ENCODE results near the gene ITM2B. TPM values are rescaled to one million over a fixed set of nuclear protein-coding genes. Genes with fewer than 3 reads are reported as not detected.
"Not testable (repeated sequence)": the region's sequence is repeated elsewhere in the genome, so short reads cannot be mapped to it uniquely, and the experiment has no call there.

The ITM2B gene
- total RNA-seq, 1 experiment from 2014 or later: 47.3 TPM

DNA sequence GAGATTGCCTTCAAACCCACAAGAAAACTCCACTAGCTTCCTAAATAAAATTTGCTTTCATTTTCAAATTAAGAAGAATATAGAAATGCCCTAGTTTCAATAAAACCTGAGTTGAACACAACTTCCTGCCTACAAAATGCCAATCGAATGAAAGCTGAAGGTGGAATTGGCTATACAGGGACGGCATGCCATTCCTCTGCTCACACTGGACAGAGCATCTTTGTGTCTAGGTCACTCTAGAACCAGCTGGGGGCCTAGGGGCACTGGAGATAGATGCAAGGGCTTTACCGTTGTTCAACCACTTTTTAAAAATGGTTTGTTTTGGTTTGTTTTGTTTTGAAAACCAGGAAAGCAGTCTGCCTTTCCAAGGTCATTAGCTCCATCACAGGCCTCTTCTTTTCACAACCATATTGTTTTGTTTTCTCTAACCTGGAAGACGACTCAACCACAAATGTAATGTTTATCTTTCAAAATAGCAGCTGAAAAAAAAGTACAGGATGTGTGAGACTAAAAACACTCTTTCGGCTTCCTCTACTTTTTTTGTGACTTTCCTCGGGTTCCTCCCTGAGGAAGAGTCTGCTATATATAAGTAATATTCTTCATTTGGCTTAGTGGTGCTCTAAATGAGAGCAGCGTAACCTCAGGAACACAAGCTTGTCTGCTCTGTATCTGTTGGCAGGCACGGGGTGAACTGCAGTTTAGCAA is 11.9 kb upstream of the ITM2B start:
- Histone ChIP-seq H3K9me3 (no peaks in the 10 kb centered on the region), H3K27me3 (no peaks in the 10 kb centered on the region), H3K4me3 (no peak overlapping the region), H3K36me3 (no peaks in the 10 kb centered on the region)
- no peak for DNase-seq

DNA sequence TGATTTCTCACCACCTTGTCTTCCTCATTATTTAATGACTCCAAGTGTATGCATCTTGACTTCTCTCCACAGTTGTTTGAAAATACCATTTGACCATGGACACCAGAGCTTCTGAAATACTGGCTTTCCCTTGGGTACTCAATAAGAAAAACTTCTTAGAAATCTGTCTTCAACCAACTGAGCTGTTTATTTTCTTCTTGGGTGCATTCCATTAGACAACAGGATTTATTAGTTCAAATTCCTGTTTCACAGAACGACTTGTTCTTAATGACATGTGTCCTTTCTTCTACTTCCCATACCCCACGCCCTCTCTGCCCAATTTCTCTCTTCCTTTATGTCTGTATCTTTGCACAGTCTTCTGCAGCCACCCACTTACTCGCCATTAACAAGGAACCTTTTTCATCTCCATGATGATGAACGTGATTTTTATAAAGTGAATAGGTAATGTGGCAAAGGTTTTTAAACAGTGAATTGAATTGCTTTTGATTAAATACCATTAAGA is 11.3 kb upstream of the ITM2B start:
- DNase-seq: no peak
- Histone ChIP-seq H3K27me3 (no peaks in the 10 kb centered on the region), H3K9me3 (no peaks in the 10 kb centered on the region), H3K36me3 (no peaks in the 10 kb centered on the region), H3K4me3 (no peak overlapping the region)

DNA sequence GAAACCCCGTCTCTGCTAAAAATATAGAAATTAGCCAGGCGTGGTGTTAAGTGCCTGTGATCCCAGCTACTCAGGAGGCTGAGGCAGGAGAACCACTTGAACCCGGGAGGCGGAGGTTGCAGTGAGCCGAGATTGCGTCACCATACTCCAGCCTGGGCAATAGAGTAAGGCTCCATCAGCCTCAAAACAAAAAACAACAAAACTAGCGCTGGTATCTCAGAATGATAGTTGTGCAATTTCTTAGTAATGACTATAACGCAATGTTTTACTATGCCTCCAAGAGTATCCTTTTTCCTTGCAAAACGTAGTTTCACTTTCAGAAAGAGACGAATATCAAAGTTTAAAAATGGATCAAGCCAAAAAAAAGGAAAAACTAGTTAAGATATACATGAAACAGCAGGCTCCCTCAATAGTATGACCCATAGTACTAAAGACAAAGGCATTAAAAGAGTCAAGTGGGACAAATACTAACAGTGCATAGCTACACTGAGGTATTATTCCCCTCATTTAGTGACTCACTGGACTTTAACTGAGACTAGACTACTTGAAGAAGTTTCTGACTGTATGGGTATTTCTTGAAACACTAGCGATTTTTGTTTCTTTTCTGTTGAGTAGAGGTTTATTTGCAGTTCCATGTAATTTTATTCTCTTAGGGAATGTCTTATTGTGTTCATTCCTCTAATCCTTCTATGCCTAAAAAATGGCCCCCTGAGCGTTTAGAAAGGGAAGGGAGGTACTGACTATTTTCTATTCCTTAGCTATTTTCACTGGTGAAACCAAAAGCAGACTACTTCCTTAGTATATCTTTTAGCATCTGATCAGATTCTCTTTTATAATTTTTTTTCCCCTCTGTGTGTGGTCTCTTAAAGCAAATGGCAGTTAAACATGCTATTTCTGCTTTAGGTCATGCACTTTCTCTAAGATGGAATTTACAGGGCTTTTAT is 10.4 kb upstream of the ITM2B start:
- H3K36me3 ChIP-seq: no peaks in the 10 kb centered on the region
- H3K9me3 ChIP-seq: no peaks in the 10 kb centered on the region
- DNase-seq: peak; percentile 13
- no peaks in the 10 kb centered on the region for H3K27me3 ChIP-seq
- H3K4me3 ChIP-seq: peak overlapping the region; percentile 45

DNA sequence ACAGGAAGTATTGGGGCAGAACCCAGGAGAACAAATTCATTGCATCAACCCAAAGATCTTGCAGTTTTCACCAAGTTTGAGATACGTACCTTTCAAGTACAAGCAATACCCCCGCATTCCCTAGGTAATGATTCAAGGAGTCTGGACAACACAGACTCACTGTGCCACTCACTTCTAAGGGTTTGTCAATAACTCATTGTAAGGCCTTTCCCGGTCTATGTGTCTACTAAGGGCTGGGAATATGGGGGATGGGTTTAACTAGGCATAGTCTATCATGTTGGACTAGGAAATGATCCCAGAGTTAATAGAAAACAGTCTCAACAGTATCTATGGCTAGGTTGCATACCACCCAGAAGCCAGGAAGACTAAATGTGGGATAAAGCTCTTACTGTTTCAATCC is 8.3 kb upstream of the ITM2B start:
- Histone ChIP-seq H3K4me3 (no peak overlapping the region), H3K27me3 (no peaks in the 10 kb centered on the region), H3K36me3 (no peaks in the 10 kb centered on the region), H3K9me3 (no peaks in the 10 kb centered on the region)
- DNase-seq: no peak

DNA sequence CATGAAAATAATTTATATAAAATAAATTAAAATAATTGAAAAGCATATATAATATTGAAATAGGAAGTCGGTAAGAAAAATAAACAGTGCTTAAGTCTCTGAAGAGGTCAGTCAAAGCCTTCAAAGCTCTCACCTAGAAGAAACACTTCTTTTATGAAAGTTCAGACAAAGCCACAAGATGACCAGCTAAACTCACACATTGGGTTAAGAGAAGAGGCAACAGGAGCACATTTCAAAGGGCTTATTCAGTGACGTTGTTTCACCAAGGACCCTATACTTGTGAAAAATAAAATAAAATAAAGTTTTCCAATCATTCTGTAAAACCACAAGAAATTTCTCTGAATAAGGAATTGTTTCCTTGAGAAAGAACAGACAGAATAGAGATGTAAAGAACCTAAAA is 2.5 kb upstream of the ITM2B start:
- H3K27me3 ChIP-seq: no peaks in the 10 kb centered on the region
- H3K9me3 ChIP-seq: no peaks in the 10 kb centered on the region
- no peak for DNase-seq
- H3K4me3 ChIP-seq: no peak overlapping the region
- no peaks in the 10 kb centered on the region for H3K36me3 ChIP-seq

DNA sequence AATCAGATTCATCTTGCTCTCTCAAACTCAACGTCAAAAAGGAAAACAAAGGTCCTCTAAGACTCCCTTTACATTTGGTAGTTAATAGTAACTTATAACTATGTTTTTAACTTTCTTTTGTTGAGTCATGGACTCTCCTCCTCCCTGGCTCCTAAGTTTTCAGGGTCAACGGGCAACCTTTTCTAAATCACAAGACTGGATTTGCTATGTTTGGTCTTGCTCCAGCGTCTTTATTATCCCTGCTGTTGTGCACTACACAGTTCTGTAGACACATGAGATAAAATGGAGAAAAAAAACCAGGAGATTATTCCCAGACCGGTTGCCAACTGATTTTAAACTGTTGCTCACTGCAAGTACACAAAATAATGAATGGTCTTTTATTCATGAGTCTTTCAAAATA is 1.9 kb upstream of the ITM2B start:
- no peaks in the 10 kb centered on the region for H3K36me3 ChIP-seq
- H3K27me3 ChIP-seq: no peaks in the 10 kb centered on the region
- H3K4me3 ChIP-seq: no peak overlapping the region
- DNase-seq: no peak
- H3K9me3 ChIP-seq: no peaks in the 10 kb centered on the region

DNA sequence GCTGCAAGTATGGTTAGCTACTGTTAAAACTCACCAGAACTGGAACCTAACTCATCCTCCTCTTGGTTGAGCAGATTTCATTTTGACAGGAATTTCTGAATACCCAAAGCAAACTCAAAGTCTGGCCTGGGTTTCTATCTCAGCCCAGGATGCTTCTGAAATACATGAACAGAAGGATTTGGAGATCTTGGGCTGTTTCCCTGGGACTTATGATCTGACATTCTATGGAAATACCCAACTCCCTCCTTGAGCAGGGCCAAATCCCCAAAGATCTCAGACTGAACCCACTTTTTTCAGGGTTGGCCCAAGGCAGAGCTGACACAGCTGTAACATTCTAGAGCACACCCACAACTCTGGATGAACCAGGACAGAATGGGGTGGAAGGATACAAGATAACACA is 1.1 kb upstream of the ITM2B start:
- Histone ChIP-seq H3K9me3 (no peaks in the 10 kb centered on the region), H3K4me3 (no peak overlapping the region), H3K36me3 (no peaks in the 10 kb centered on the region), H3K27me3 (no peaks in the 10 kb centered on the region)
- no peak for DNase-seq

DNA sequence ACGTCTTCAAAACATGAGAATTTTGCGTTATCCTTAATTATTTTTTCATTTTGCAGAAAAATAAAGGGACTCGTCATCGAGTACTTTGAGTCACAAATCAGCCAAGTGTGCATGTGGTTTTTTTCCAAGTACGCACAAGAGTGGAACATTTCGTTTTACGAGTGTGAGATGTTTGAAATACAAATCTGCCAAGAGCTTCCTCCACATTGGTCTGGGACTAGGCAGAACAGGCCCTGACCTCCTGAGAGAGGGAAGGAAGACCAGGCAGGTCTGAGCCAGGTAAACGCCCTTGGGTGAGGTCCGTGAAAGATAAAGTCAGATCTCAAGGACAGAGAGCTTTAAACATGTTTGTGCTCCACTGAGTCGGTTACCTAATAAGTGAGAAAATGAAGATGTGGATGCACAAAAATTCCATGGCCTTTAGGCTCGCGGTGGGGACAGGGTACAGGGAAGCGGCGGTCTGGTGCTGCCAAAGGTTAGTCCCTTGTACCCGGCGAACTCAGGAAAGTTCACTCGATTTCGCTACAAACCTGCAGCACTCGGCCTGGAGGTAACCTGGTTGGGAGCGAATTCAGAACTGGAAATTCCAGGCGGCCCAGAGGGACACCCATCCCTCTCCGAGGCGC is 473 bp upstream of the ITM2B start:
- H3K27me3 ChIP-seq: no peaks in the 10 kb centered on the region
- DNase-seq: no peak
- H3K4me3 ChIP-seq: peak overlapping the region; percentile 87
- no peaks in the 10 kb centered on the region for H3K9me3 ChIP-seq
- H3K36me3 ChIP-seq: no peaks in the 10 kb centered on the region

DNA sequence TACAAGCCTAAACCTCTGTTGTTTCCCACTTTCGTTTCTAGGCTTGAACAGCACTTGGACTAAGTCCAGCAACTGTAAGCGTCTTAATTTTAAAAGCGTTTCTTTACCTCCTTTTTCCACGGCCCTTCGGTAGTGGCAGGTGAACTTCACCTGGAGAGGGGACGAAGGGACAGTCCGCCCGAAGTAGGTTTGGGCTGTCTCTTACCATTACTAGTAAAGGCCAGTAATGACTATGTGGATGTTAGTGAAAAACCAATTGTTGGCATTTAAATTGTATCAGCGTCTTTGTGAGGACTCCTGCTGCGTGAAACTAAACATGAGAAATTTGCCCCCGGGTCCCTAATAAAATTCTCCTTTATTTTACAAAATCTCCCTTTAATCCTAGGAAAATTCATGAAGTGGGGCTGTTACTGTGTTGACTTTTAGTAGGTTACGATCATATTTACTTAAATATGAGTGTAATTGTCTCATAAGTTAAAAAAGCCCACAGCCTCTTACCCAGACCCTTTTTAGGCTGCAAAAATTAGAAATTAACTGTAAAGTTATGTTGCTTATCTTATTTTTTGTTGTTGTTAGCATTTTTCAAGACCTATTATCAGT is 983 bp downstream of the ITM2B start:
- Histone ChIP-seq H3K27me3 (no peaks in the 10 kb centered on the region), H3K4me3 (peak overlapping the region; percentile 87), H3K36me3 (no peaks in the 10 kb centered on the region; the same call in 1 of the 2 replicates), H3K9me3 (no peaks in the 10 kb centered on the region)
- DNase-seq: no peak

DNA sequence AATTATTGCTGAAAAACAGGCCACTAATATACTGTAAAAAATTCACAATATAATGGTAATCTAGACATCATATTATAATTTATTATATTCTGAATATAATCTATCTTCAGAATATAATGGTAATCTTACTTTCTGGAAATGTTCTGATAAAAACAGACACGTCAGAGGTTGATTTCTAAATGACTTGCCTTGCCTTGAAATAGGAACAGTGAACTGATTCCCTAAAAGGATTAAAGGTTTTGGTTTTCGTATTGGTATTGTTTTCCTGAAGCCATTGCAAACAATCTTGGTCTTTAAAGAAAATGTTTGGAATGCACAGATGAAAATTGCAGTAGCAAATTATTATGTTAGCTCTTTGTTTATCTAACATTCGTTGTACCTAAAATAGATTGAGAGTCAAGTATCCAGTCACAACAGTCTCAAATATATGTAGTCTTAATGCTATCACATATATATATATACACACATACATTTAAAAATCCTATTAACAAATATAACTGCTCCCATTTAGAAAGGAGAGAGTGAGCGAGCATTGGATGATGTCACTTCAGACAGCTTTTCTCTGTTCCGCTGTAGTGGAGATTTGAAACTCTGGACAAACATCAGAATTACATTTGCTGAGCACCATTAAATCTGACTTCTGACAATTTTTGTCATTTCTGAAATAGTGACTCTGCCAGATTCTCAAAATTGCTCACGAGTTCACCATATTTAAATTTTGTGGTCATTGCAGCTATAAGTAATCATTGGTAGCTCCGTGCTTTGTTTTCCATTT is 1.7 kb downstream of the ITM2B start:
- H3K4me3 ChIP-seq: peak overlapping the region; percentile 87
- DNase-seq: no peak
- H3K36me3 ChIP-seq: peaks cover 4% of the 10 kb centered on the region; the same call in 1 of the 2 replicates
- no peaks in the 10 kb centered on the region for H3K27me3 ChIP-seq
- H3K9me3 ChIP-seq: no peaks in the 10 kb centered on the region

DNA sequence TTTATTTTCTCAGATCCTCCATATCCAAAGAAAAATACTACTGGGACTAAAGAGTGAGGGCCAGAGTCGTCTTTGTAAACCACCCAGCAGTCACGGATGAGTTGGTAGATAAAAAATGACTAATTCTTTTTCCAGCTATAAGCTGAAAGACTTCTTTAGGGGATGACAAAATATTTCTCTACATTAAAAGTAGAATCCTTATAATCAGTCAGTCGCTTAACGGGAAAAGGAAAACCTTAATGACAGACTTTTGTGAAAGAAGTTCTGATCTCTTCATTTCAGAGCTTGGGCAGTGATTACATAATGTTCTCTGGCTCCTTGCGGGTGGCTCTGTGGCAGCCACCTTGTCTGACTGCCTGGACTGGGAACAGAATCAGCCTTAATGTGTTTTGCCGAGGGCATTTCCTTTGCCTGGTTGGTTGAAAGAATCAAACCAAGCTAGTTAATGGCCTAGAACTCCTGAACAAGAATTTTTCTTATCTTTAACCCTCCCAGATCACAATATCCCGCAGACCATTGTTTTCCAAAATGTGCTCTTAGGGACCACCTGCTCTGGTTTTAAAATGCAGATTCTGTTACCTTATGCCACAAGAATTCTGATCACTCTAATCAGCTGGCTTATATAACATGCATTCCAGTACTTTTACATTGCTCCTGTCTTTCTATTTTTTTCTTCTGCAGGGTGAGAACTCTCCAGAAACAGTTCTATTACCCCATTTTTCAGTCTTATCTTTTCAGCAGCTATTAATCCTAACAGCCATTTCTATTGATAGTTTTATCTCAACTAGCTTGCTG is 2.5 kb downstream of the ITM2B start:
- Histone ChIP-seq H3K9me3 (no peaks in the 10 kb centered on the region), H3K36me3 (peaks cover 4% of the 10 kb centered on the region; the same call in 1 of the 2 replicates), H3K27me3 (no peaks in the 10 kb centered on the region), H3K4me3 (peak overlapping the region; percentile 87)
- peak; percentile 19 for DNase-seq

DNA sequence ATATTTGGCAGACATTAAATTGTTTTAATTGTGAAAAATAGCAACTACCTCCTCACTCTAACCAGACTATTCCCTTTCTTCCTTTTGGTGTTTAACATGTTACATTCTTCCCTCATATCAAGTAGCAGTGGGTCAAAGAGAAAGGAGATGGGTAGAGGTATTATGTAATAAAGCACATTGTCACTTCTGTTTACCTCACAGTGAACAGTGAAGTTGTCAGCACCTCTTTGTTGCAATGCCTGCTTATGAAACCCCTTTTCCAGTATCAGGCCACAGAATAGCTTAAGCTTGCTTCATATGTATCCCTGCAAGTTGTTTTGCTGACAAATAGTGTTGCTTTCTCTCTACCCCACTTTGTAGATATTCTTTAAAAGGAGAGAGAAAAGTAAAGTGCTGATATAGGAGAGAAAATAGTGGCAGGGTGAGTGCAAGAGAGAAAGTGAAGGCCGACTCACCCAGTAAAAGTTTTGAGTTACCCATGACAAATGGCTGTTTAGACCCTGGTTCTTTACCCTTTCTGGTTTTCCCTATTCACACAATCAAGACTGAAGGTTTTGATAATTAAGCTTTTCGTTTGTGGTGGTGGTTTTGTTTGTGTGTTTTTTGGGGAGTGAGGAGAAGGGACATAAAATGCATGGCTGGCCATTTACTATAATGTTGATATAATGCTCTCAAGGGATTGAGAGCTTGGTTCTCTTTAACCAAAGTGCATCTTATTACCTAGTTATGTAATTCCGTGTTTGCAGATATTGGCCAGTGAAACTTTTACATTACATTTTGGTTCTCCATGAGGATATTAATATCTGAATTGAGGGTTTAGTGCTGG is 3.7 kb downstream of the ITM2B start:
- no peaks in the 10 kb centered on the region for H3K9me3 ChIP-seq
- peaks cover 4% of the 10 kb centered on the region; the same call in 1 of the 2 replicates for H3K36me3 ChIP-seq
- no peaks in the 10 kb centered on the region for H3K27me3 ChIP-seq
- H3K4me3 ChIP-seq: no peak overlapping the region
- DNase-seq: no peak

DNA sequence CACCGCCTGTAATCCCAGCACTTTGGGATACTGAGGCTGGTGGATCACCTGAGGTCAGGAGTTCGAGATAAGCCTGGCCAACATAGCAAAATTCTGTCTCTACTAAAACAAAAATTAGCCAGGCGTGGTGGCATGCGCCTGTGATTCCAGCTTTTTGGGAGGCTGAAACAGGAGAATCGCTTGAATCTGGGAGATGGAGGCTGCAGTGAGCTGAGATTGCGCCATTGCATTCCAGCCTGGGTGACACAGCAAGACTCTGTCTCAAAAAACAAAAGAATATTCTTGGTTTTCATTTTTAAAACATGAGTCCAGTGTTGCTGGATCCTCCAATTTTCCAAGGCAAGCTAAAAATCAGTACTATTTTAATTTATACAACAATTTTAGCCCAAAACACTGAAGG is 6.4 kb downstream of the ITM2B start:
- not testable (repeated sequence) for H3K9me3 ChIP-seq, H3K27me3 ChIP-seq, DNase-seq, H3K36me3 ChIP-seq, H3K4me3 ChIP-seq

DNA sequence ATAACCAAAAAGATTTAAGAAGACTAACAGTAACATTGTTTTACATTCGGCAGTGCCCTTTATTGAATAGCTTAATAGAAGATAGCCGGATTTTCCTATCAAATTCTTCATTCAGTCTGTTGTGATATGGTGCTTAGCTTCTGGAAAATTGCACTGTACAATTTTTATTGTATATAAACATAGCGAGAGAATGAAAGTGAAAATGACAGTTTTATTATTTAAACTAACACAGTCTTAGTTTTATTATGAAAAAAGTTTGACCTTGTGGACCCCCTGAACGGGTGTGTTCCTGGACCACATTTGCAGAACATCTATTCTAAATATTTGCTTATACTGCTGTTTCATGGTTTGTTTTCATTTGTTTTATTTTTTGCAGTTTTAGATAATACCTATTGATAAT is 8.6 kb downstream of the ITM2B start:
- Histone ChIP-seq H3K27me3 (no peaks in the 10 kb centered on the region), H3K4me3 (no peak overlapping the region), H3K36me3 (peaks cover 4% of the 10 kb centered on the region; the same call in 1 of the 2 replicates), H3K9me3 (no peaks in the 10 kb centered on the region)
- DNase-seq: no peak

DNA sequence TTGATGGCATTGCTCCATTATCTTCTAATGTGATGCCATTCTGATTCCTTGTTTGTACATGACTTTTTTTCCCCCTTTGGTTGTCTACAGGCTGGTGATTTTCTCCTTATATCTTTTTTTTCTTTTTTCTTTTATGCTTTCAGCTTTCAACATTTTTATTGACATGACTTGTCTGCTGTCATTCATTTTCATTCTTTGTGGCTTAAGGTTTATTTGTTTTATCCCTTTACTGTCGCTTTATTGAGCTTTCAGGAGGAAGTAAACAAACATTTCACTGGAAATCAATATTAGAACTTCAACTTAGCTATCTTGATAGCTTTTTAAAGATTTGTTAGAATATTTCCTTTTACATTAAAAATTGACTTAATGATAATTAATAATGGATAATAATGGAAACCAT is 9.7 kb downstream of the ITM2B start:
- H3K4me3 ChIP-seq: no peak overlapping the region
- no peaks in the 10 kb centered on the region for H3K27me3 ChIP-seq
- peaks cover 4% of the 10 kb centered on the region; the same call in 1 of the 2 replicates for H3K36me3 ChIP-seq
- DNase-seq: no peak
- no peaks in the 10 kb centered on the region for H3K9me3 ChIP-seq
